ENCODE data around the gene MMP2.

MMP2 gene

DNA sequence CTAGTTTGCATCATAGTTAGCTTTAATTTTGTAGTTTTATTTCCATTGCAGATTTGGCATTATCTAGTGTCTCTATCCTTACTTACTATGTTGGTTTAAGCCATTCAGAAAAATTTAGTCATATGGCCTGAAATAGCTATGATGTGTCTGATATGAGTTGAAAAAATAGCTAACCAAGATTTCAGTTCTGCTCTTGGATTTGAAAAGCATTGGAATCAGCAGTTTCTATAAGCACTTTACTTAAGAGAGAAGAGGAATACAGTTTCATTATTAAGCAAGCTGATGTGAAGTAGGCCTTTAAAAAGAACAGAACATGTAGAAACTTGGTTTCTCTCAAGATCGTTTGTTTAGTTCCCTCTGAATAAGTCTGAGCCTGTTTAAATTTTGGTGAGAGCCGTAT lies 55.8 kb downstream of the MMP2 start:
- DNase-seq (ENCODE audit: low spot score), result no peak
- H3K36me3 Mint-ChIP-seq (ENCODE audit: low read depth), result no peaks in the 10 kb centered on the region
- no peak overlapping the region for H3K4me3 Mint-ChIP-seq
- no peaks in the 10 kb centered on the region for H3K27me3 Mint-ChIP-seq (ENCODE audit: low read depth)
- no peaks in the 10 kb centered on the region for H3K9me3 Mint-ChIP-seq
- no peak overlapping the region for H3K27ac Mint-ChIP-seq
- H3K4me1 Mint-ChIP-seq (ENCODE audit: low read depth), result no peaks in the 10 kb centered on the region

DNA sequence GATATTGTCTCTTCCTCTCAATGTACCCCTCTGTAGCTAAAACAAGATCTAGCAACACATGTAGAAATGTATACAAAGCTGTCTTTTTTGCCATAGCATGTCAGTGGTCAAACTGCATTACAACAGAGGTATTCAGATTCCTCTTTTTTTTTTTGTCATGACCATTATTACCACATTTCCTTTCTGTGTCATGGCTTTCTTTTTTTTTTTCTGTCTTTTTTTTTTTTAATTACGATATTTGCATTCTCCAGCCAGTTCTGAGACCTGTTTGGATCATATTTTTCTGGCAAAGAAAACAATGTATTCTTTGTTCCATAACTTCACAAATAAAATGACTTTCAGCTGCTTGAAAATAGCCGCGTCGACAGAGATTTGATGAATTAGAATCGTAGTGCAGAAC lies 60.1 kb downstream of the MMP2 start:
- no peaks in the 10 kb centered on the region for H3K9me3 Mint-ChIP-seq
- H3K4me3 Mint-ChIP-seq, result no peak overlapping the region
- no peaks in the 10 kb centered on the region for H3K27me3 Mint-ChIP-seq (ENCODE audit: low read depth)
- H3K27ac Mint-ChIP-seq, result no peak overlapping the region
- H3K4me1 Mint-ChIP-seq (ENCODE audit: low read depth), result no peaks in the 10 kb centered on the region
- no peak for DNase-seq (ENCODE audit: low spot score)
- H3K36me3 Mint-ChIP-seq (ENCODE audit: low read depth), result no peaks in the 10 kb centered on the region

DNA sequence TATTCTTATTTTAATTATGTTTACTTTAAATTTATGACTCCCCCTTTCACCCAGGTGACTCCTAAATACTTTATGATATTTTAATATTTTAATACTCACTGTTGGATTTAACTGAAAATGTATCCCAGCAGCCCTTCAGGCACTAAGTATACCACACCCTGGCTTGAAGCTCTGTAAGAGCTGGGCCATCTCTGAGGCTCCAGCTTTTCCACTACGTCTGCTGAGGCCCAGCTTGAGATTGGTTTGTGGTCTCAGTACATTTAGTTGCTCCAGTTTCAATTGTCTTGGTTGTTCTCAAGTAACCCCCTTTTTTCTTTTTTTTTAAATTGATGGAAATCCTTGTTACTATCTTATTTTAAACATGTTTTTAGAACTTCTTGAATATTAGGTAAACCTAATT lies 60.5 kb downstream of the MMP2 start:
- H3K27me3 Mint-ChIP-seq (ENCODE audit: low read depth), result no peaks in the 10 kb centered on the region
- no peaks in the 10 kb centered on the region for H3K9me3 Mint-ChIP-seq
- DNase-seq (ENCODE audit: low spot score), result no peak
- H3K4me3 Mint-ChIP-seq, result no peak overlapping the region
- no peaks in the 10 kb centered on the region for H3K4me1 Mint-ChIP-seq (ENCODE audit: low read depth)
- H3K27ac Mint-ChIP-seq, result no peak overlapping the region
- no peaks in the 10 kb centered on the region for H3K36me3 Mint-ChIP-seq (ENCODE audit: low read depth)

DNA sequence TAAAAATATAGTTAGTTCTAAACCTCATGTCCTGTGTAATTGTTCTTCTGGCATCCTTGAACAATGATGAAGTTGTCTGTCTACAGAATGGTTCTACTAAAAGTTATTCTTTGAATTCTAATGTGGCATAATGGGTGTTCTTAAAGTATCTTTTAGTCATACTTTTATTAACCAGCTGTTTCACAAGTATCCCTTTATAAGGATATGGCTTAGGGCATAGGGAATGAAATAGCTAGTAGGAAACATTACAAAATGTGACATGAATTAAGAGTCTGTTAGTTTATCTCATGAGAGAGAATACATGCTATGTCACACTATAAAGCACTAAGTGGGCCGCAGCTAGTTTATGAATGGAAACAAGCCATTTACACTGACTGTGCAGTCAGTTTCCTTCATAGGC lies 61.2 kb downstream of the MMP2 start:
- Mint-ChIP-seq H3K27ac (no peak overlapping the region), H3K4me3 (no peak overlapping the region), H3K9me3 (no peaks in the 10 kb centered on the region), H3K36me3 (ENCODE audit: low read depth) (no peaks in the 10 kb centered on the region), H3K27me3 (ENCODE audit: low read depth) (no peaks in the 10 kb centered on the region), H3K4me1 (ENCODE audit: low read depth) (no peaks in the 10 kb centered on the region)
- no peak for DNase-seq (ENCODE audit: low spot score)

DNA sequence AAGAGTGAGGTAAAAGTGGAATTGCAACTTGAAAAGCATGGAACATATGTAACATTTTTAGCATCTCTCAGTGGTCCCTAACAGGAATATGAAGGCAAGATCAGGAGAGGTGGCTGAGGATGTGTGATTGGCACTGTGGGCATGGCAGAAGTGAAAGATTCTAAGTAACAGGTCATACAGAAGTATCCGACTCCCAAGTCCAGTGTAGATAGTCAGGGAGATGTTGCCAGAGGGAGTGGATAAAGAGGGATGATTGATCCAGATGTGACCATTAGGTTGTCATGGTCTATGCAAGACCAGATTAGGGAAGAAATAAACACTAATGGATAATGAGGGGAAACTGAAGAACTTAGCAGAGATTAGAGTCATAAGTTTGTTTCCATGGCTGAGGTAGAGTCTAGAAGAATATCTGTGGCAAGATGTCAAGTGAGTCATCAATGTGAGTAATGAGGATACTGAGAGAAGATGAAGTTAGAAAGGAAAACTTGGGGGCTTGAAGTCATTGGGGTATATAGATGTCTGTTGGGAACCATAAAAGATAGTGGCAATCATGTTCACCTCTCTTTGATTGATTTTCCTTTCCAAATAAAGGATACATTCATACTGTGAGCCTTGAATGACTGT lies 63.6 kb downstream of the MMP2 start:
- H3K27ac Mint-ChIP-seq, result no peak overlapping the region
- no peak for DNase-seq (ENCODE audit: low spot score)

DNA sequence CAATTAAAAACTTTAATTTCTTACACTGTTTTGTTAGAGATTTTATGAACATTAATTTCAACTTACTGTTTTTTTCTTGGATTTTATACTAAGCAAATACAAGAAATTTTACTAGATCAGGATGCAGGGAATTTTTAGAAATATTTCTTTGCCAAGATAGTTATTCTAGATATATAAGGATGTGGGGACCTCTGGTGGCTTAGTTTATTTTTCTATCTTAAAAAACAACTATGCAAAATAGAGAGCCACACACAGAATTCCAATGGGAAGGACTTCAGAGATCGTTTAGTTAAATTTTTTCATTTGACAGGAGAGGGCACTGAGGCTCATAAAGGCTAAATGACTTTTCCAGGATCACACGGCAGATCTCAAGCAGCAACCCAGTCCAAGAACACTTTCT lies 64.5 kb downstream of the MMP2 start:
- H3K4me3 Mint-ChIP-seq, result no peak overlapping the region
- H3K9me3 Mint-ChIP-seq, result no peaks in the 10 kb centered on the region
- no peaks in the 10 kb centered on the region for H3K36me3 Mint-ChIP-seq (ENCODE audit: low read depth)
- no peaks in the 10 kb centered on the region for H3K27me3 Mint-ChIP-seq (ENCODE audit: low read depth)
- H3K4me1 Mint-ChIP-seq (ENCODE audit: low read depth), result no peaks in the 10 kb centered on the region
- H3K27ac Mint-ChIP-seq, result no peak overlapping the region
- no peak for DNase-seq (ENCODE audit: low spot score)

More for the DNA sequence above, 63.6 kb downstream of the MMP2 start:
- Mint-ChIP-seq H3K9me3 (no peaks in the 10 kb centered on the region), H3K4me1 (ENCODE audit: low read depth) (no peaks in the 10 kb centered on the region), H3K36me3 (ENCODE audit: low read depth) (no peaks in the 10 kb centered on the region), H3K4me3 (no peak overlapping the region), H3K27me3 (ENCODE audit: low read depth) (no peaks in the 10 kb centered on the region)

DNA sequence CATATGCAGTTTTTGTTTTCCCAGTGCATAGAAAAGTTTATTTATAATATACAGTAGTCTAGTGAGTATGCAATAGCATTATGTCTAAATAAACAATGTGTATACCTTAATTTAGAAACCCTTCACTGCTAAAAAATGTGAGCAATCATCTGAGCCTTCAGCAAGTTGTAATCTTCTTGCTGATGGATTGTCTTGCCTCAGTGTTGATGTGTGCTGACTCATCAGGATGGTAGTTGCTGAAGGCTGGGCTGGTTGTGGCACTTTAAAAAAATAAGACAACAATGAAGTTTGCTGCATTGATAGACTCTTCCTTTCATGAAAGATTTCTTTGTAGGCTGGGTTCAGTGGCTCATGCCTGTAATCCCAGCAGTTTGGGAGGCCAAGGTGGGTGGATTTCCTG lies 73.6 kb downstream of the MMP2 start:
- peaks cover 3% of the 10 kb centered on the region for H3K27me3 Mint-ChIP-seq (ENCODE audit: low read depth)

DNA sequence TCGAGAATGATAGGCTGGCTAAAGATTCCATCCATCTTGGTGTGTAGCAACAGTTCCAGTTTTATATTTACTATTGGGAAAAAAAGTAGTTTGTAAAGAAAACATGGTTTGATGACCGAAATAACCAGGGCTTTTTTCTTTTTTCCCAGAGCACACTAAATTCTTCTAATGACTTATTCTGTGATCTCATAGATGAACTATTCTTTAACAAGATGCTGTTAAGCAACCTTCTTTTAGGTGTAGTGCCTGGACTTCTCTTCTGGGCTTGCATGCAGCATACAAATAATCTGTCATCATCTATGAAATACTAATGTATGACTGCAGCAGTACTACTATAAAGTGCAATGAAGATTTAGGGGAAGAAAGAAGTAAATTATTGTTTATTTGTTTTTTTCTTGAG lies 76.4 kb downstream of the MMP2 start:
- no peaks in the 10 kb centered on the region for H3K27me3 Mint-ChIP-seq (ENCODE audit: low read depth)
- H3K27ac Mint-ChIP-seq, result no peak overlapping the region
- peaks cover 4% of the 10 kb centered on the region for H3K36me3 Mint-ChIP-seq (ENCODE audit: low read depth)
- DNase-seq (ENCODE audit: low spot score), result no peak
- H3K4me3 Mint-ChIP-seq, result no peak overlapping the region
- H3K4me1 Mint-ChIP-seq (ENCODE audit: low read depth), result no peaks in the 10 kb centered on the region
- no peaks in the 10 kb centered on the region for H3K9me3 Mint-ChIP-seq

More for the DNA sequence above, 73.6 kb downstream of the MMP2 start:
- Mint-ChIP-seq H3K4me3 (no peak overlapping the region), H3K9me3 (no peaks in the 10 kb centered on the region), H3K4me1 (ENCODE audit: low read depth) (no peaks in the 10 kb centered on the region), H3K36me3 (ENCODE audit: low read depth) (peaks cover 4% of the 10 kb centered on the region), H3K27ac (no peak overlapping the region)
- no peak for DNase-seq (ENCODE audit: low spot score)
